ENCODE measurements around the gene TFAP2E. TPM values are rescaled to one million over a fixed set of nuclear protein-coding genes. Genes with fewer than 3 reads are reported as not detected.

Gene TFAP2E
- 3.2 TPM for total RNA-seq (2021; ENCODE audit: unreplicated experiment)
- 2.9 TPM for polyA plus RNA-seq (2012; ENCODE audit: insufficient read length)
- percentile 45 among the genes with signal in this experiment for Bru-seq, nascent RNA
- BruChase-seq, experiment 1, labeled RNA remaining after a 2-hour chase: percentile 51 among the genes with signal in this experiment
- BruChase-seq, experiment 2, labeled RNA remaining after a 6-hour chase: percentile 47 among the genes with signal in this experiment
- long read RNA-seq, partial matches to known transcripts: 2 of 5 reads
- long read RNA-seq, other reads (novel, unspliced or antisense): 1 of 5 reads

GRCh38 chr1:35573198-35574124 lies at the start of gene TFAP2E:
TFAP2E (plus strand) TSS chr1:35573314; CDS start chr1:35573578, 264 bp downstream.
- TF ChIP-seq POLR2AphosphoS5 (IDR thresholded peaks at IDR 0.05; ENCODE audit: low read depth, low read length) (peak; percentile 46; the same call in 1 of the 2 replicates), SIN3A (IDR thresholded peaks at IDR 0.05; ENCODE audit: borderline replicate concordance, insufficient read depth, low read depth, low read length) (0 out of 2 replicates have a peak, but pooled peaks have one; percentile 56), REST (IDR thresholded peaks at IDR 0.05; ENCODE audit: insufficient read depth in 1 of 2, low read depth in 2 of 2, low read length in 1 of 2) (no peak)
- DNase-seq (ENCODE audit: low read depth, low spot score) (no peak), ATAC-seq (peak; percentile 87)
- CTCF ChIA-PET: interaction anchor here (0.6 to 1.2 kb wide), 3 partner anchors 9 to 142 kb away, joined by 4 to 6 read pairs (median 5); no protein-coding TSS in a partner anchor
- Histone ChIP-seq H3K4me3 (ENCODE audit: low read depth in 2 of 2, low read length in 2 of 2) (peak within 1 kb of the TSS; percentile 61 to 63), H3K36me3 (ENCODE audit: control insufficient read depth, insufficient read depth, low read length) (no peaks in the 10 kb centered on the region), H3K27me3 (ENCODE audit: control insufficient read depth, insufficient read depth, low read length) (no peaks in the 10 kb centered on the region), H3K27ac (ENCODE audit: low read length) (peak within 1 kb of the TSS; percentile 66), H3K9me3 (ENCODE audit: control insufficient read depth, insufficient read depth, low read depth, low read length) (no peaks in the 10 kb centered on the region), H3K4me1 (ENCODE audit: control insufficient read depth, insufficient read depth, low read length) (peaks cover 4% of the 10 kb centered on the region)
- no TSS peak for BruUV-seq (replicated peaks)
- in situ Hi-C loops (cut with HindIII; ENCODE audit: low pct_unique_long_range_greater_than_20kb, low sequenced_read_pairs) (no loop called here), intact Hi-C loops (cut with micrococcal nuclease; ENCODE audit: unreplicated experiment) (no loop called here)
- POLR2A ChIA-PET: no interaction called here

- in situ Hi-C loops (cut with HindIII; ENCODE audit: low pct_unique_long_range_greater_than_20kb, low sequenced_read_pairs) (no loop called here), intact Hi-C loops (cut with micrococcal nuclease; ENCODE audit: unreplicated experiment) (no loop called here)
- DNase-seq (ENCODE audit: low read depth, low spot score) (no peak), ATAC-seq (no peak)
- H3K27ac ChIP-seq (ENCODE audit: low read length): no peak overlapping the region
- POLR2A ChIA-PET: interaction anchor here (0.6 kb wide), 1 partner anchor 88 kb away, joined by 6 read pairs; no protein-coding TSS in a partner anchor
- CTCF ChIA-PET: no interaction called here
- H3K4me3 ChIP-seq (ENCODE audit: low read depth in 2 of 2, low read length in 2 of 2): no peak overlapping the region
- no TSS peak for BruUV-seq (replicated peaks)
- H3K4me1 ChIP-seq (ENCODE audit: control insufficient read depth, insufficient read depth, low read length): no peaks in the 10 kb centered on the region
- no peaks in the 10 kb centered on the region for H3K36me3 ChIP-seq (ENCODE audit: control insufficient read depth, insufficient read depth, low read length)
- TF ChIP-seq POLR2AphosphoS5 (IDR thresholded peaks at IDR 0.05; ENCODE audit: low read depth, low read length): no peak
- TF ChIP-seq CTCF (IDR thresholded peaks at IDR 0.05): no peak
- no peak for TF ChIP-seq REST (IDR thresholded peaks at IDR 0.05; ENCODE audit: insufficient read depth in 1 of 2, low read depth in 2 of 2, low read length in 1 of 2)
- no peak for TF ChIP-seq TCF7L2 (IDR thresholded peaks at IDR 0.05; ENCODE audit: low read depth, low read length)
- no peak for TF ChIP-seq SIN3A (IDR thresholded peaks at IDR 0.05; ENCODE audit: borderline replicate concordance, insufficient read depth, low read depth, low read length)
- no peaks in the 10 kb centered on the region for H3K27me3 ChIP-seq (ENCODE audit: control insufficient read depth, insufficient read depth, low read length)
- H3K9me3 ChIP-seq (ENCODE audit: control insufficient read depth, insufficient read depth, low read depth, low read length): 0 out of 2 replicates have a peak, but pooled peaks cover 4% of the 10 kb centered on the region
These were observed 49.0 kb upstream of the TFAP2E start for GRCh38 chr1:35524106-35524505.
